Measurements from ENCODE around the gene THSD7B. TPM values are rescaled to one million over a fixed set of nuclear protein-coding genes. Genes with fewer than 3 reads are reported as not detected.

The THSD7B gene
- total RNA-seq, 2 donors from 2014 or later: 0.95 to 12.7 TPM

GRCh38 chr2:137180012-137180411 lies 414.7 kb downstream of the THSD7B start:
- DNase-seq (ENCODE audit: low spot score) (no peak), ATAC-seq (ENCODE audit: insufficient number of reproducible peaks, low FRiP score, low read depth) (no peak)
- Histone ChIP-seq H3K27me3 (replicated peaks; ENCODE audit: insufficient read depth) (no peaks in the 10 kb centered on the region), H3K36me3 (no peaks in the 10 kb centered on the region), H3K9me3 (no peaks in the 10 kb centered on the region), H3K4me1 (ENCODE audit: control insufficient read depth in 1 of 2, low read depth in 2 of 2) (no peaks in the 10 kb centered on the region), H3K4me3 (no peak overlapping the region), H3K27ac (no peak overlapping the region)
- no peak for TF ChIP-seq CTCF (IDR thresholded peaks at IDR 0.05)

GRCh38 chr2:137181370-137181769 lies 416.0 kb downstream of the THSD7B start:
- H3K4me1 ChIP-seq (ENCODE audit: control insufficient read depth in 1 of 2, low read depth in 2 of 2): no peaks in the 10 kb centered on the region
- H3K27ac ChIP-seq: no peak overlapping the region
- ATAC-seq (ENCODE audit: insufficient number of reproducible peaks, low FRiP score, low read depth) (no peak), DNase-seq (ENCODE audit: low spot score) (no peak)
- H3K27me3 ChIP-seq (replicated peaks; ENCODE audit: insufficient read depth): no peaks in the 10 kb centered on the region
- TF ChIP-seq CTCF (IDR thresholded peaks at IDR 0.05): no peak
- no peaks in the 10 kb centered on the region for H3K36me3 ChIP-seq
- no peak overlapping the region for H3K4me3 ChIP-seq
- H3K9me3 ChIP-seq: no peaks in the 10 kb centered on the region

- ATAC-seq (ENCODE audit: insufficient number of reproducible peaks, low FRiP score, low read depth) (no peak), DNase-seq (ENCODE audit: low spot score) (no peak)
- Histone ChIP-seq H3K27me3 (replicated peaks; ENCODE audit: insufficient read depth) (no peaks in the 10 kb centered on the region), H3K4me3 (no peak overlapping the region), H3K4me1 (ENCODE audit: control insufficient read depth in 1 of 2, low read depth in 2 of 2) (no peaks in the 10 kb centered on the region), H3K27ac (no peak overlapping the region), H3K36me3 (no peaks in the 10 kb centered on the region), H3K9me3 (no peaks in the 10 kb centered on the region)
- no peak for TF ChIP-seq CTCF (IDR thresholded peaks at IDR 0.05)
Observed at GRCh38 chr2:137182071-137182470, 416.7 kb downstream of the THSD7B start.

- H3K36me3 ChIP-seq: no peaks in the 10 kb centered on the region
- H3K27me3 ChIP-seq (replicated peaks; ENCODE audit: insufficient read depth): no peaks in the 10 kb centered on the region
- H3K27ac ChIP-seq: no peak overlapping the region
- no peak for DNase-seq (ENCODE audit: low spot score)
- ATAC-seq (ENCODE audit: insufficient number of reproducible peaks, low FRiP score, low read depth): no peak
- no peaks in the 10 kb centered on the region for H3K4me1 ChIP-seq (ENCODE audit: control insufficient read depth in 1 of 2, low read depth in 2 of 2)
- no peak overlapping the region for H3K4me3 ChIP-seq
- no peaks in the 10 kb centered on the region for H3K9me3 ChIP-seq
- TF ChIP-seq CTCF (IDR thresholded peaks at IDR 0.05): no peak
Observed at GRCh38 chr2:137183206-137183898, 418.0 kb downstream of the THSD7B start.

GRCh38 chr2:137185378-137186078 lies 420.2 kb downstream of the THSD7B start:
- H3K4me3 ChIP-seq: no peak overlapping the region
- H3K27ac ChIP-seq: no peak overlapping the region
- no peaks in the 10 kb centered on the region for H3K4me1 ChIP-seq (ENCODE audit: control insufficient read depth in 1 of 2, low read depth in 2 of 2)
- no peaks in the 10 kb centered on the region for H3K9me3 ChIP-seq
- no peaks in the 10 kb centered on the region for H3K27me3 ChIP-seq (replicated peaks; ENCODE audit: insufficient read depth)
- ATAC-seq (ENCODE audit: insufficient number of reproducible peaks, low FRiP score, low read depth) (no peak), DNase-seq (ENCODE audit: low spot score) (no peak)
- no peaks in the 10 kb centered on the region for H3K36me3 ChIP-seq
- TF ChIP-seq CTCF (IDR thresholded peaks at IDR 0.05): no peak
